PFSK-1 (cell line): ENCODE data around the gene SYNC.

Experiments used
- REST ChIP-seq, 2 experiments: IDR thresholded peaks; 2 replicates each; pipeline versions ENCODE4 v1.6.1 to v1.8.0; 2011 to 2012; ENCODE audit warnings: low read depth in 2 of 2, low read length in 2 of 2, control low read depth in 1 of 2, inconsistent platforms in 1 of 2, mild to moderate bottlenecking in 1 of 2, moderate library complexity in 1 of 2; ENCODE audit not compliant: insufficient read depth in 1 of 2
- TAF1 ChIP-seq: IDR thresholded peaks from 2 replicates; pipeline ENCODE4 v1.6.1; 2012; ENCODE audit warnings: low read length, control low read depth, borderline replicate concordance; ENCODE audit not compliant: insufficient read depth

- TF ChIP-seq REST (IDR thresholded peaks at IDR 0.05; ENCODE audit: insufficient read depth in 1 of 2, low read depth in 2 of 2, low read length in 2 of 2) (no peak), TAF1 (no peak)
Measured at GRCh38 chr1:32748348-32748747, 45.8 kb upstream of the SYNC start.
